ENCODE data around the gene ENOSF1.

Gene ENOSF1

GRCh38 chr18:634551-635045 is 77.8 kb downstream of the ENOSF1 start:
- DNase-seq (ENCODE audit: low read depth) = no peak

- no peak for DNase-seq (ENCODE audit: low read depth)
These were observed 80.9 kb downstream of the ENOSF1 start for GRCh38 chr18:631560-631959.

- no peak for DNase-seq (ENCODE audit: low read depth)
These were observed 82.9 kb downstream of the ENOSF1 start for GRCh38 chr18:629269-630150.

GRCh38 chr18:627231-627630 is 85.2 kb downstream of the ENOSF1 start:
- peak; percentile 19 for DNase-seq (ENCODE audit: low read depth)

- peak; percentile 36 for DNase-seq (ENCODE audit: low read depth)
These were observed 88.4 kb downstream of the ENOSF1 start for GRCh38 chr18:623761-624620.

- DNase-seq (ENCODE audit: low read depth) = no peak
These were observed 90.1 kb downstream of the ENOSF1 start for GRCh38 chr18:622289-622688.

- DNase-seq (ENCODE audit: low read depth) = peak; percentile 47
These were observed 91.0 kb downstream of the ENOSF1 start for GRCh38 chr18:621291-622043.

Data from GM04504 (cell line).